T47D (cell line): ENCODE data around the gene ARRB2.
"Not testable (repeated sequence)": the region's sequence is repeated elsewhere in the genome, so short reads cannot be mapped to it uniquely, and the experiment has no call there.

ENCODE experiments used
- DNase-seq, 2 experiments: peaks; one replicate each; pipeline versions ENCODE4 v3.0.0 to v3.0.0-alpha.2; 2011 to 2012; ENCODE audit warnings: low read depth in 1 of 2, low spot score in 1 of 2
- JUND ChIP-seq: IDR thresholded peaks from 2 replicates; pipeline ENCODE4 v1.6.1; 2012; ENCODE audit warnings: low read depth
- in situ Hi-C: cut with HindIII; loops from 2 replicates; pipeline ENCODE4 v1.10.0; 2016; ENCODE audit warnings: low sequenced_read_pairs, low pct_unique_long_range_greater_than_20kb

ARRB2 gene

GRCh38 chr17:4710693-4711634 is 532 bp downstream of the ARRB2 start:
- in situ Hi-C loops: no loop called here
- no peak for TF ChIP-seq JUND
- DNase-seq: no peak

- no peak for DNase-seq
- no peak for TF ChIP-seq JUND
- in situ Hi-C loops: no loop called here
These were observed 1.3 kb downstream of the ARRB2 start for GRCh38 chr17:4711661-4712181.

- DNase-seq: no peak
- no peak for TF ChIP-seq JUND
- in situ Hi-C loops: no loop called here
These were observed 2.1 kb downstream of the ARRB2 start for GRCh38 chr17:4712526-4712925.

GRCh38 chr17:4714340-4715062 is 4.1 kb downstream of the ARRB2 start:
- DNase-seq, in situ Hi-C loops: not testable (repeated sequence)

- TF ChIP-seq JUND: no peak
- no peak for DNase-seq
- in situ Hi-C loops: no loop called here
These were observed 4.8 kb downstream of the ARRB2 start for GRCh38 chr17:4715063-4715744.

GRCh38 chr17:4716081-4716480 is 5.6 kb downstream of the ARRB2 start:
- DNase-seq: no peak
- in situ Hi-C loops: no loop called here
- TF ChIP-seq JUND: no peak

GRCh38 chr17:4717791-4718190 is 7.4 kb downstream of the ARRB2 start:
- no peak for DNase-seq
- in situ Hi-C loops: no loop called here
- TF ChIP-seq JUND: no peak

GRCh38 chr17:4718276-4718675 is 7.8 kb downstream of the ARRB2 start:
- no peak for DNase-seq
- no peak for TF ChIP-seq JUND
- in situ Hi-C loops: no loop called here

- no peak for TF ChIP-seq JUND
- no peak for DNase-seq
- in situ Hi-C loops: no loop called here
These were observed 8.7 kb downstream of the ARRB2 start for GRCh38 chr17:4719146-4719545.

GRCh38 chr17:4719684-4720221 is 9.3 kb downstream of the ARRB2 start:
- TF ChIP-seq JUND: no peak
- in situ Hi-C loops: no loop called here
- no peak for DNase-seq

GRCh38 chr17:4720787-4721186 is 10.4 kb downstream of the ARRB2 start:
- in situ Hi-C loops: no loop called here
- TF ChIP-seq JUND: no peak
- no peak for DNase-seq

- DNase-seq: no peak
- in situ Hi-C loops: no loop called here
- TF ChIP-seq JUND: no peak
These were observed 11.0 kb downstream of the ARRB2 start for GRCh38 chr17:4721203-4722135.
